Liver (tissue), 9 donors: ENCODE data around the gene KBTBD2. TPM values are rescaled to one million over a fixed set of nuclear protein-coding genes. Genes with fewer than 3 reads are reported as not detected.
"Not testable (repeated sequence)": the region's sequence is repeated elsewhere in the genome, so short reads cannot be mapped to it uniquely, and the experiment has no call there.

Experiments
- DNase-seq: peaks from one replicate; pipeline ENCODE4 v3.0.0-alpha.2; 2017; ENCODE audit warnings: low spot score
- H3K27ac ChIP-seq, 2 donors: one replicate each; pipeline ENCODE4 v1.7.0; 2013; ENCODE audit warnings: inconsistent platforms in 2 of 2, low read length in 2 of 2, control low read depth in 1 of 2, low read depth in 1 of 2, mild to moderate bottlenecking in 1 of 2
- H3K27me3 ChIP-seq, 4 donors: one replicate each; pipeline versions ENCODE4 v1.6.1 to v1.7.0; 2013; ENCODE audit warnings: low read length in 3 of 4, inconsistent platforms in 1 of 4, mild to moderate bottlenecking in 1 of 4, moderate library complexity in 1 of 4; ENCODE audit not compliant: control insufficient read depth in 4 of 4, insufficient read depth in 4 of 4
- H3K36me3 ChIP-seq, 4 donors: one replicate each; pipeline versions ENCODE4 v1.6.1 to v1.7.0; 2013; ENCODE audit warnings: low read length in 3 of 4, mild to moderate bottlenecking in 3 of 4, low read depth in 1 of 4, moderate library complexity in 1 of 4; ENCODE audit not compliant: control insufficient read depth in 4 of 4, insufficient read depth in 3 of 4
- H3K4me1 ChIP-seq, 4 donors: one replicate each; pipeline versions ENCODE4 v1.6.1 to v1.7.0; 2013; ENCODE audit warnings: low read length in 3 of 4, mild to moderate bottlenecking in 3 of 4, moderate library complexity in 1 of 4; ENCODE audit not compliant: control insufficient read depth in 4 of 4, insufficient read depth in 4 of 4
- H3K4me3 ChIP-seq, 3 donors: one replicate each; pipeline versions ENCODE4 v1.6.1 to v1.7.0; 2013; ENCODE audit warnings: low read length in 3 of 3, control low read depth in 1 of 3, low read depth in 1 of 3, mild to moderate bottlenecking in 1 of 3
- H3K9ac ChIP-seq, 2 donors: one replicate each; pipeline ENCODE4 v1.7.0; 2013; ENCODE audit warnings: low read length in 2 of 2, mild to moderate bottlenecking in 2 of 2, moderate library complexity in 2 of 2, control low read depth in 1 of 2, low read depth in 1 of 2
- H3K9me3 ChIP-seq, 4 donors: one replicate each; pipeline versions ENCODE4 v1.6.1 to v1.7.0; 2013; ENCODE audit warnings: low read length in 3 of 4; ENCODE audit not compliant: control insufficient read depth in 4 of 4
- ATF3 ChIP-seq: IDR thresholded peaks from 2 replicates; pipeline ENCODE4 v1.6.1; 2016; ENCODE audit warnings: antibody characterized with exemption
- CTCF ChIP-seq: fragments of 150-350 bp; IDR thresholded peaks from 2 replicates; pipeline ENCODE4 v1.5.1; 2017; ENCODE audit warnings: improper control_type of control experiment, low read depth, low read length; ENCODE audit not compliant: missing input control
- EGR1 ChIP-seq, 2 donors: IDR thresholded peaks; 2 replicates each; pipeline ENCODE4 v1.6.1; 2016 to 2018; ENCODE audit warnings: antibody characterized with exemption in 2 of 2, low read depth in 2 of 2
- FOXA1 ChIP-seq: IDR thresholded peaks from 2 replicates; pipeline ENCODE4 v1.6.1; 2016; ENCODE audit warnings: antibody characterized with exemption
- FOXA2 ChIP-seq: IDR thresholded peaks from 2 replicates; pipeline ENCODE4 v1.6.1; 2016; ENCODE audit warnings: antibody characterized with exemption
- GABPA ChIP-seq, 2 donors: IDR thresholded peaks in 1 of 2; conservative IDR thresholded peaks in 1 of 2; 2 replicates each; pipeline ENCODE4 v1.6.1; 2016; ENCODE audit warnings: antibody characterized with exemption in 2 of 2, mild to moderate bottlenecking in 1 of 2, moderate library complexity in 1 of 2
- HNF4A ChIP-seq, 2 donors: conservative IDR thresholded peaks; 2 replicates each; pipeline ENCODE4 v1.6.1; 2016; ENCODE audit warnings: antibody characterized with exemption in 2 of 2, mild to moderate bottlenecking in 2 of 2
- HNF4G ChIP-seq: IDR thresholded peaks from 2 replicates; pipeline ENCODE4 v1.6.1; 2016; ENCODE audit warnings: antibody characterized with exemption
- JUND ChIP-seq, 2 donors: IDR thresholded peaks; 2 replicates each; pipeline ENCODE4 v1.6.1; 2016; ENCODE audit warnings: antibody characterized with exemption in 2 of 2
- MAX ChIP-seq: IDR thresholded peaks from 2 replicates; pipeline ENCODE4 v1.6.1; 2016; ENCODE audit warnings: antibody characterized with exemption
- RAD21 ChIP-seq, 2 donors: IDR thresholded peaks; 2 replicates each; pipeline ENCODE4 v1.6.1; 2016; ENCODE audit warnings: antibody characterized with exemption in 2 of 2, mild to moderate bottlenecking in 2 of 2
- REST ChIP-seq: IDR thresholded peaks from 2 replicates; pipeline ENCODE4 v1.6.1; 2016; ENCODE audit warnings: antibody characterized with exemption, mild to moderate bottlenecking
- SP1 ChIP-seq: IDR thresholded peaks from 2 replicates; pipeline ENCODE4 v1.6.1; 2018; ENCODE audit warnings: antibody characterized with exemption, mild to moderate bottlenecking
- TAF1 ChIP-seq: conservative IDR thresholded peaks from 2 replicates; pipeline ENCODE4 v1.6.1; 2016; ENCODE audit warnings: antibody characterized with exemption, mild to moderate bottlenecking
- ZBTB33 ChIP-seq: IDR thresholded peaks from 2 replicates; pipeline ENCODE4 v1.6.1; 2016; ENCODE audit warnings: antibody characterized with exemption
- WGBS: extraction: QIAGEN DNeasy Blood & Tissue Kit; methylation state at CpG from one replicate; pipeline ENCODE4 v1.1.7; 2013; 5-methylcytosine and 5-hydroxymethylcytosine counted together
- polyA plus RNA-seq, 2 donors: library from polyadenylated mRNA; stranded (reverse) in 1 of 2; unstranded in 1 of 2; fragments of 200-250 nt in 1 of 2; fragments of >200 nt in 1 of 2; fragmentation: Nextera tagmentation in 1 of 2; extraction: Ambion mirVana in 1 of 2; gene quantifications; one replicate each; pipeline versions ENCODE4 v1.2.1 to v1.2.3, GENCODE V29; 2013 to 2015
- total RNA-seq, 2 donors: library from RNA; depleted of rRNA; stranded (reverse); fragments of >200 nt; gene quantifications; one replicate each; pipeline ENCODE4 v1.2.3, GENCODE V29; 2014
- donor health status: healthy.
- donor health status: healthy.
- donor health status: healthy.
- donor health status: healthy.
- donor health status: healthy.

The KBTBD2 gene
- total and polyA plus RNA-seq, 4 donors, result 7.1 to 29.5 (median 15.1) TPM

GRCh38 chr7:32865448-32866030 lies 26.0 kb downstream of the KBTBD2 start:
- TF ChIP-seq ATF3 (no peak), ZBTB33 (no peak), EGR1 (IDR thresholded peaks at IDR 0.05; ENCODE audit: low read depth in 2 of 2) (no peak), GABPA (IDR thresholded peaks at IDR 0.05 in 1 of 2, conservative IDR thresholded peaks at IDR 0.05 in 1 of 2) (no peak), JUND (IDR thresholded peaks at IDR 0.05) (no peak), HNF4G (no peak), MAX (no peak), RAD21 (IDR thresholded peaks at IDR 0.05) (no peak), REST (no peak), FOXA1 (no peak), SP1 (no peak)
- H3K4me1 ChIP-seq, result no peaks in the 10 kb centered on the region

GRCh38 chr7:32863872-32864271 lies 27.7 kb downstream of the KBTBD2 start:
- H3K9me3 ChIP-seq, H3K27ac ChIP-seq, H3K9ac ChIP-seq, DNase-seq, H3K4me3 ChIP-seq, H3K4me1 ChIP-seq, H3K27me3 ChIP-seq, H3K36me3 ChIP-seq: not testable (repeated sequence)
- WGBS, result 98% methylated on average over 1 of the region's 1 CpG

More at GRCh38 chr7:32865448-32866030, 26.0 kb downstream of the KBTBD2 start:
- H3K9me3 ChIP-seq, result no peaks in the 10 kb centered on the region
- H3K27me3 ChIP-seq, result no peaks in the 10 kb centered on the region
- H3K27ac ChIP-seq, result no peak overlapping the region
- no peak overlapping the region for H3K9ac ChIP-seq
- no peak overlapping the region for H3K4me3 ChIP-seq
- no peak for DNase-seq
- H3K36me3 ChIP-seq, result peaks cover 6 to 16% (median 10%) of the 10 kb centered on the region in 4 donors

- no peak overlapping the region for H3K27ac ChIP-seq
- no peak for DNase-seq
- no peaks in the 10 kb centered on the region for H3K4me1 ChIP-seq
- H3K27me3 ChIP-seq, result no peaks in the 10 kb centered on the region
- H3K36me3 ChIP-seq, result no peaks in the 10 kb centered on the region
- no peaks in the 10 kb centered on the region for H3K9me3 ChIP-seq
- no peak overlapping the region for H3K4me3 ChIP-seq
- H3K9ac ChIP-seq, result no peak overlapping the region
- no peak for TF ChIP-seq GABPA (IDR thresholded peaks at IDR 0.05 in 1 of 2, conservative IDR thresholded peaks at IDR 0.05 in 1 of 2)
- no peak for TF ChIP-seq FOXA2
- TF ChIP-seq SP1, result no peak
- no peak for TF ChIP-seq MAX
- no peak for TF ChIP-seq EGR1 (IDR thresholded peaks at IDR 0.05; ENCODE audit: low read depth in 2 of 2)
- TF ChIP-seq FOXA1, result no peak
- no peak for TF ChIP-seq JUND (IDR thresholded peaks at IDR 0.05)
- TF ChIP-seq CTCF, result no peak
- no peak for TF ChIP-seq REST
- TF ChIP-seq HNF4A (conservative IDR thresholded peaks at IDR 0.05), result no peak
- TF ChIP-seq TAF1, result no peak
These were observed 31.5 kb downstream of the KBTBD2 start for GRCh38 chr7:32860090-32860489.
